ENCODE results near the gene CASQ2. TPM values are rescaled to one million over a fixed set of nuclear protein-coding genes. Genes with fewer than 3 reads are reported as not detected.

The CASQ2 gene
- total and polyA plus RNA-seq, 2 of the 4 experiments (the other 2 are of a cell fraction): not detected

DNA sequence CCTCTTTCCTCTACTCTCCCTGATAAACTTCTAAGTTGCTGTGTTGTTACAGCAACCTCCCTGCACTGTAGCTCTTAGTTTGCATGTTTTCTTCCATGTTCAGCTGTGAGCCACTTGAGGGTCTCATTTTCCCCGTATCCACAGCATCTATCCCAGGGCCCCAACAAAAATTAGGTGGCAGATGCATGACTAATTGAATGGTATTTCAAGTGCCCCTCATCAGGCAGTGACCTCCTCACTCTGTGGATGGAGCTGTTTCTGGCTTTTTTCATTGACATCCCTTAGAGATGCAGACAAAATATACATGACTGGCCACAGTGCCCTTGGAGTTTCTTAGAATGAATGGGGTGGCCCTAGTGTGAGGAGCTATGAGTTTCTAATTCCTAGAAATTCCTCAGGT, 3.4 kb downstream of the CASQ2 start:
- H2BK5ac ChIP-seq (ENCODE audit: low read depth, low read length, poor library complexity, severe bottlenecking): no peak overlapping the region
- no peak overlapping the region for H3K56ac ChIP-seq (ENCODE audit: extremely low read depth, insufficient read depth, low read length)
- H4K5ac ChIP-seq (ENCODE audit: low read depth, low read length): no peak overlapping the region
- WGBS, 2 experiments (ENCODE audit: extremely low coverage in 2 of 2, insufficient read length in 1 of 2): no CpG with 5 or more reads among the region's 1 CpG
- H3K4me2 ChIP-seq (ENCODE audit: low read depth, low read length): no peak overlapping the region
- dilution Hi-C loops (cut with HindIII; ENCODE audit: low sequenced_read_pairs, unreplicated experiment): no loop called here
- H3K4me3 ChIP-seq (ENCODE audit: insufficient read depth, low read depth, low read length): no peak overlapping the region
- no peak overlapping the region for H2BK15ac ChIP-seq (ENCODE audit: low read depth, low read length)
- H3K36me3 ChIP-seq (ENCODE audit: control insufficient read depth, insufficient read depth, low read length): no peaks in the 10 kb centered on the region
- ATAC-seq (ENCODE audit: low read depth) (no peak), DNase-seq (no peak)
- TF ChIP-seq, protein P1, sequence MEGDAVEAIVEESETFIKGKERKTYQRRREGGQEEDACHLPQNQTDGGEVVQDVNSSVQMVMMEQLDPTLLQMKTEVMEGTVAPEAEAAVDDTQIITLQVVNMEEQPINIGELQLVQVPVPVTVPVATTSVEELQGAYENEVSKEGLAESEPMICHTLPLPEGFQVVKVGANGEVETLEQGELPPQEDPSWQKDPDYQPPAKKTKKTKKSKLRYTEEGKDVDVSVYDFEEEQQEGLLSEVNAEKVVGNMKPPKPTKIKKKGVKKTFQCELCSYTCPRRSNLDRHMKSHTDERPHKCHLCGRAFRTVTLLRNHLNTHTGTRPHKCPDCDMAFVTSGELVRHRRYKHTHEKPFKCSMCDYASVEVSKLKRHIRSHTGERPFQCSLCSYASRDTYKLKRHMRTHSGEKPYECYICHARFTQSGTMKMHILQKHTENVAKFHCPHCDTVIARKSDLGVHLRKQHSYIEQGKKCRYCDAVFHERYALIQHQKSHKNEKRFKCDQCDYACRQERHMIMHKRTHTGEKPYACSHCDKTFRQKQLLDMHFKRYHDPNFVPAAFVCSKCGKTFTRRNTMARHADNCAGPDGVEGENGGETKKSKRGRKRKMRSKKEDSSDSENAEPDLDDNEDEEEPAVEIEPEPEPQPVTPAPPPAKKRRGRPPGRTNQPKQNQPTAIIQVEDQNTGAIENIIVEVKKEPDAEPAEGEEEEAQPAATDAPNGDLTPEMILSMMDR (conservative IDR thresholded peaks at IDR 0.05; ENCODE audit: low read depth, low read length): no peak
- TF ChIP-seq FOS (IDR thresholded peaks at IDR 0.05; ENCODE audit: low read depth, low read length): no peak
- no peak for TF ChIP-seq NFE2L2 (IDR thresholded peaks at IDR 0.05; ENCODE audit: low read depth, low read length)
- no peak for TF ChIP-seq SMC3 (IDR thresholded peaks at IDR 0.05; ENCODE audit: low read depth, low read length)
- no peak for TF ChIP-seq BHLHE40 (IDR thresholded peaks at IDR 0.05; ENCODE audit: low read depth, low read length)
- TF ChIP-seq MXI1 (IDR thresholded peaks at IDR 0.05; ENCODE audit: borderline replicate concordance, low read depth, low read length): no peak
- TF ChIP-seq CEBPB (IDR thresholded peaks at IDR 0.05; ENCODE audit: low read depth, low read length): no peak
- TF ChIP-seq MAFK (IDR thresholded peaks at IDR 0.05; ENCODE audit: low read depth, low read length): no peak
- no peak for TF ChIP-seq RFX5 (IDR thresholded peaks at IDR 0.05; ENCODE audit: low read depth, low read length)
- no peak for TF ChIP-seq RCOR1 (IDR thresholded peaks at IDR 0.05; ENCODE audit: insufficient replicate concordance, low read length)
- TF ChIP-seq, protein P2, sequence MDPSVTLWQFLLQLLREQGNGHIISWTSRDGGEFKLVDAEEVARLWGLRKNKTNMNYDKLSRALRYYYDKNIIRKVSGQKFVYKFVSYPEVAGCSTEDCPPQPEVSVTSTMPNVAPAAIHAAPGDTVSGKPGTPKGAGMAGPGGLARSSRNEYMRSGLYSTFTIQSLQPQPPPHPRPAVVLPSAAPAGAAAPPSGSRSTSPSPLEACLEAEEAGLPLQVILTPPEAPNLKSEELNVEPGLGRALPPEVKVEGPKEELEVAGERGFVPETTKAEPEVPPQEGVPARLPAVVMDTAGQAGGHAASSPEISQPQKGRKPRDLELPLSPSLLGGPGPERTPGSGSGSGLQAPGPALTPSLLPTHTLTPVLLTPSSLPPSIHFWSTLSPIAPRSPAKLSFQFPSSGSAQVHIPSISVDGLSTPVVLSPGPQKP (IDR thresholded peaks at IDR 0.05; ENCODE audit: borderline replicate concordance, low read depth, low read length): no peak
- TF ChIP-seq POLR2A (IDR thresholded peaks at IDR 0.05; ENCODE audit: low read depth, low read length): no peak
- no TSS peak for BruUV-seq (replicated peaks)
- ChIA-PET POLR2A (ENCODE audit: unreplicated experiment) (no interaction called here), CTCF (interaction anchor here (0.7 to 2.2 kb wide), 7 partner anchors 31 to 586 kb away, joined by 3 to 16 read pairs (median 3); no protein-coding TSS in a partner anchor)
- no peak overlapping the region for H2AFZ ChIP-seq (replicated peaks; ENCODE audit: low read length, poor library complexity)
- no peaks in the 10 kb centered on the region for H4K20me1 ChIP-seq (ENCODE audit: insufficient read depth, low read length)
- H3K27me3 ChIP-seq (ENCODE audit: control insufficient read depth, insufficient read depth, low read length): peaks cover 12% of the 10 kb centered on the region
- no peak overlapping the region for H3K4ac ChIP-seq (ENCODE audit: low read depth, low read length)
- H3K9me3 ChIP-seq (ENCODE audit: control insufficient read depth, insufficient read depth, low read length): no peaks in the 10 kb centered on the region
- in situ Hi-C loops (cut with MboI; ENCODE audit: low sequenced_read_pairs): no loop called here
- no peak overlapping the region for H3K27ac ChIP-seq (ENCODE audit: insufficient read depth, low read length)
- H2AK5ac ChIP-seq (ENCODE audit: low read depth, low read length): no peak overlapping the region
- no peaks in the 10 kb centered on the region for H3K4me1 ChIP-seq (ENCODE audit: control insufficient read depth, insufficient read depth, low read length)
- H4K91ac ChIP-seq (ENCODE audit: insufficient read depth, low read depth, low read length): no peak overlapping the region
- intact Hi-C loops (cut with micrococcal nuclease): no loop called here
- no peak overlapping the region for H3K14ac ChIP-seq (replicated peaks; ENCODE audit: low read depth, low read length)
- no peak overlapping the region for H3K18ac ChIP-seq (ENCODE audit: low read depth, low read length)
- H3K9me1 ChIP-seq (ENCODE audit: insufficient read depth, low read length): no peaks in the 10 kb centered on the region
- H3K9ac ChIP-seq (ENCODE audit: low read depth, low read length): no peak overlapping the region
- H3K23ac ChIP-seq (ENCODE audit: low read depth, low read length): no peak overlapping the region
- no peak overlapping the region for H2BK120ac ChIP-seq (ENCODE audit: low read depth, low read length)
- H3K79me1 ChIP-seq (ENCODE audit: low read depth in 1 of 2, low read length in 2 of 2): no peaks in the 10 kb centered on the region
- no peak overlapping the region for H2BK20ac ChIP-seq (ENCODE audit: low read depth, low read length)
- no peak overlapping the region for H2AK9ac ChIP-seq (replicated peaks; ENCODE audit: low read depth, low read length, poor library complexity)
- no peak overlapping the region for H4K8ac ChIP-seq (ENCODE audit: low read depth in 2 of 2, low read length in 2 of 2)

Measured in IMR-90 (cell line).